Stimulated activated memory B cell treated with anti-CD40 and anti-IgM and Interleukin-4, amounts not matched to agents 10 μg/mL and 1 μg/mL and 100 μg/mL, for 72 hours (primary cell): ENCODE results near the gene ILF2.
"Not testable (repeated sequence)": the region's sequence is repeated elsewhere in the genome, so short reads cannot be mapped to it uniquely, and the experiment has no call there.

Experiments
- ATAC-seq: fragments of 150-1000 bp; cut with Tn5 transposase; 2 replicates; pipeline ENCODE4 v1.10.0; 2021
- H3K27ac Mint-ChIP-seq: one replicate; pipeline ENCODE4 v1.8.0; 2022; ENCODE audit warnings: mild to moderate bottlenecking, mixed read lengths
- H3K27me3 Mint-ChIP-seq: one replicate; pipeline ENCODE4 v1.8.0; 2022; ENCODE audit warnings: mixed read lengths
- H3K36me3 Mint-ChIP-seq: one replicate; pipeline ENCODE4 v1.8.0; 2022; ENCODE audit warnings: mixed read lengths
- H3K4me1 Mint-ChIP-seq: one replicate; pipeline ENCODE4 v1.8.0; 2022; ENCODE audit warnings: mixed read lengths
- H3K4me3 Mint-ChIP-seq: one replicate; pipeline ENCODE4 v1.8.0; 2022; ENCODE audit warnings: mild to moderate bottlenecking, moderate library complexity, mixed read lengths
- H3K9me3 Mint-ChIP-seq: one replicate; pipeline ENCODE4 v1.8.0; 2022; ENCODE audit warnings: mixed read lengths

ILF2 gene

GRCh38 chr1:153668672-153669071 lies 2.1 kb downstream of the ILF2 start:
- H3K27me3 Mint-ChIP-seq, H3K27ac Mint-ChIP-seq, ATAC-seq, H3K4me3 Mint-ChIP-seq, H3K9me3 Mint-ChIP-seq: not testable (repeated sequence)
- Mint-ChIP-seq H3K4me1 (peaks cover 12% of the 10 kb centered on the region), H3K36me3 (peaks cover 59% of the 10 kb centered on the region)

GRCh38 chr1:153667439-153667838 lies 3.4 kb downstream of the ILF2 start:
- H3K27me3 Mint-ChIP-seq: no peaks in the 10 kb centered on the region
- H3K9me3 Mint-ChIP-seq: no peaks in the 10 kb centered on the region
- peaks cover 62% of the 10 kb centered on the region for H3K36me3 Mint-ChIP-seq
- H3K4me1 Mint-ChIP-seq: peaks cover 11% of the 10 kb centered on the region
- no peak overlapping the region for H3K4me3 Mint-ChIP-seq
- no peak for ATAC-seq
- H3K27ac Mint-ChIP-seq: no peak overlapping the region

- no peak overlapping the region for H3K27ac Mint-ChIP-seq
- H3K36me3 Mint-ChIP-seq: peaks cover 60% of the 10 kb centered on the region
- ATAC-seq: no peak
- H3K4me3 Mint-ChIP-seq: no peak overlapping the region
- peaks cover 20% of the 10 kb centered on the region for H3K4me1 Mint-ChIP-seq
- no peaks in the 10 kb centered on the region for H3K27me3 Mint-ChIP-seq
- no peaks in the 10 kb centered on the region for H3K9me3 Mint-ChIP-seq
These were observed 7.6 kb downstream of the ILF2 start for GRCh38 chr1:153663211-153663610.

DNA sequence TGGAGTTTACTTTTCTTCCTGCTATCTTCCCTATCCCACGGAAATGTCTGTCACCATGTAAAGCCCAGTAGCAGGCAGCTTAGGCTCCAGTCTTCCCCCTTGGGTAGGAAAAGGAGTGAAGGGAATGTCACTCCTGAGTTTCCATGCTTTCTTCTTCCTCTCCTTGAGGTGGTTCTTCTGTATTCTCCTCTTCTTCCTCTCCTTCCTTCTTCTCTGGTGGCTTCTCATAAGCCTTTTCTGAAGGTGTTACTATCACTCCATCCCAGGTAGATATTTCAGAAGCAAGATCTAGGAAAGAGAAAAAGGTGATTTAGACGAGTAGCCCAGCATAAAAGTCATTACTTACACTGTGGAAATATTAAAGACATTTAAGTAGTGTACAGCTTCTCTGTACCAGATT lies 8.5 kb downstream of the ILF2 start:
- Mint-ChIP-seq H3K27ac (no peak overlapping the region), H3K27me3 (no peaks in the 10 kb centered on the region), H3K4me3 (no peak overlapping the region), H3K36me3 (peaks cover 50% of the 10 kb centered on the region), H3K9me3 (no peaks in the 10 kb centered on the region), H3K4me1 (peaks cover 20% of the 10 kb centered on the region)
- ATAC-seq: no peak

GRCh38 chr1:153661111-153661708 lies 9.6 kb downstream of the ILF2 start:
- no peak for ATAC-seq
- Mint-ChIP-seq H3K27me3 (no peaks in the 10 kb centered on the region), H3K27ac (no peak overlapping the region), H3K4me1 (peaks cover 20% of the 10 kb centered on the region), H3K36me3 (peaks cover 40% of the 10 kb centered on the region), H3K9me3 (no peaks in the 10 kb centered on the region), H3K4me3 (no peak overlapping the region)

DNA sequence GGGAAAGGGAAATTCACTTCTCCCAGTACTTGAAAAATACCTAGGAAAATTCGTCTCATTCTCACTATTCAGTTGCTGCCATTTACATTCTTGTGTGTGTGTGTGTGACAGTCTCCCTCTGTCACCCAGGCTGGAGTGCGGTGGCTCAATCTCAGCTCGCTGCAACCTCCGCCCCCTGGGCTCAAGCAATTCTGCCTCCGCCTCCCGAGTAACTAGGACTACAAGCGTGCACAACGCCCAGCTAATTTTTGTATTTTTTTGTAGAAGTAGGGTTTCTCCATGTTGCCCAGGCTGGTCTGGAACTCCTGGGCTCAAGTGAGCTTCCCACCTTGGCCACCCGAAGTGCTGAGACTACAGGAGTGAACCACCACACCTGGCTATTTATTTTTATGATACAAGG lies 11.1 kb downstream of the ILF2 start:
- ATAC-seq: no peak
- no peaks in the 10 kb centered on the region for H3K9me3 Mint-ChIP-seq
- H3K4me3 Mint-ChIP-seq: peak overlapping the region; percentile 99

GRCh38 chr1:153659175-153659534 lies 11.6 kb downstream of the ILF2 start:
- Mint-ChIP-seq H3K4me3 (peak overlapping the region; percentile 99), H3K4me1 (peaks cover 20% of the 10 kb centered on the region), H3K36me3 (peaks cover 25% of the 10 kb centered on the region), H3K27ac (peak overlapping the region; percentile 93), H3K27me3 (no peaks in the 10 kb centered on the region), H3K9me3 (no peaks in the 10 kb centered on the region)
- ATAC-seq: no peak

More for the DNA sequence above, 11.1 kb downstream of the ILF2 start:
- Mint-ChIP-seq H3K36me3 (peaks cover 27% of the 10 kb centered on the region), H3K27me3 (no peaks in the 10 kb centered on the region), H3K4me1 (peaks cover 20% of the 10 kb centered on the region), H3K27ac (peak overlapping the region; percentile 93)

DNA sequence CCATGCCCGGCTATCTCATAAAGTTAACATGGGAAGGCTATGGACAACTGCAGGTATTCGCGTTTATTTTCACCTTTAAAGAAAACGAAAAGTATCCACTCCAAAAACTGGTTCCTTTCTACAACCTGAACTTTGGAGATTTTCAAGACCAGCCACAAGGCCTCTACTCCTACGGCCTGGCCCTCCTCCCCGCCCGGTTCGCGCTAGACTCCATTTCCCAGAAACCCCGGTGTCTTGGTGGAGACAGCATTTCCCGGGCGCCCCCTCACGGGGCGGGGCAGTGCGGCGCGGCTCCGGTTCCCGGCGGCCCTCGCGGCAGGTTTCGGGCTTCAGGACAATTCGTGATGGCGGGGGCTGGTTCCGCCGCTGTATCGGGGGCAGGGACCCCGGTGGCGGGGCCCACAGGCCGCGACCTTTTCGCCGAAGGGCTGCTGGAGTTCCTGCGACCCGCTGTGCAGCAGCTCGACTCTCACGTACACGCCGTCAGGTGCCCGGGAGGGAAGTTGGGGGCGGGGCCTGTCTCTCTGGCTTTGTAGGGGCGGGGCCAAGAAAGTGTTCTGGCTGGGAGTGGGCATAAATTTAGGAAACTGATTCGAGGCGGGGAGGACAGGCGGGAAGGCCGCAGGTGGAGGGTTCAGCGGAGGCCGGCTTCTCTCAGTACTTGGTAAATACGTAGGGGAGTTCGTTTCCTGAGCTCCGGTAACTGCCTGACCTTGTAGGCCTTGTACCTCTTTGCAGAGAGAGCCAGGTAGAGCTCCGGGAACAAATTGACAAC lies 12.2 kb downstream of the ILF2 start, which contains the start of gene SNAPIN:
Gene SNAPIN (plus strand): TSS at position 304 of the 775 bp plus-strand sequence. CDS start 41 bp downstream, at position 345.
- H3K27me3 Mint-ChIP-seq: no peaks in the 10 kb centered on the region
- peaks cover 20% of the 10 kb centered on the region for H3K4me1 Mint-ChIP-seq
- peaks cover 19% of the 10 kb centered on the region for H3K36me3 Mint-ChIP-seq
- ATAC-seq: peak; percentile 99
- peak within 1 kb of the TSS; percentile 99 for H3K4me3 Mint-ChIP-seq
- H3K9me3 Mint-ChIP-seq: no peaks in the 10 kb centered on the region
- peak within 1 kb of the TSS; percentile 93 for H3K27ac Mint-ChIP-seq

GRCh38 chr1:153655333-153655732 lies 15.5 kb downstream of the ILF2 start:
- no peaks in the 10 kb centered on the region for H3K27me3 Mint-ChIP-seq
- H3K27ac Mint-ChIP-seq: no peak overlapping the region

DNA sequence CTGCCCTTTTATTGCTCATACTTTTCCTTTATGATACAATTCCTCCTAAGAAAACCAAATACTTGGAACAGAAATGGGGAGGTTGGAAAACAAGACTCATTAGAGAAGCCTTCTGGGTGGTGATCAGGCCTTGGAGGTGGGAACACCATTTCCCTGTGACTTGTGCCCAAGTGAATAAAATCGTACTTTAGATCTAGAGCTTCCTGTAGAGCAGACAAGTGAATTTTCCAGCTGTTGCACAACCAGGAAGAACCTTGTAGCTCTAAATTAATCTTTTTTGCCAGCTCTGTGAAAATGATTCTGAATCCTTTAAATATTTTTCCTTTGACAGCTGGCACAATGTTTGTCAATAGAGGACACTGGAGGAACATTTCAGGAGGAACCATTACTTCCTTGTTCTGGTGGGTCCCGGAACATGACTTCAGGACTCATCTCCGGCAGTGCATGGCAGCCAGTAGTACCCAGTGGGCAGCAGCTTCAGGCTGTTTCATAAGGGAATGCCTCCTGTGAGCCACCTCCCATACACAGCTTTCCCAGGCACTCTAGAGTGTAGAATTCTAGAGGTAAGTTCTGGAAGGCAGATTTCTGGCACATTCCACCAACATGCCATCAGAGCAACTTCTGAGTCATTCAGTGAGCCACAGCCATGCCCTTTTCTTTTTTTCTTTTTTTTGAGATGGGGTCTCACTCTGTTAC lies 17.8 kb downstream of the ILF2 start:
- no peak for ATAC-seq
- Mint-ChIP-seq H3K4me3 (no peak overlapping the region), H3K27ac (no peak overlapping the region), H3K9me3 (no peaks in the 10 kb centered on the region), H3K27me3 (no peaks in the 10 kb centered on the region), H3K36me3 (no peaks in the 10 kb centered on the region), H3K4me1 (peaks cover 6% of the 10 kb centered on the region)

More at GRCh38 chr1:153655333-153655732, 15.5 kb downstream of the ILF2 start:
- H3K9me3 Mint-ChIP-seq: no peaks in the 10 kb centered on the region
- no peaks in the 10 kb centered on the region for H3K36me3 Mint-ChIP-seq
- peaks cover 20% of the 10 kb centered on the region for H3K4me1 Mint-ChIP-seq
- no peak for ATAC-seq
- no peak overlapping the region for H3K4me3 Mint-ChIP-seq

- Mint-ChIP-seq H3K4me3 (no peak overlapping the region), H3K9me3 (no peaks in the 10 kb centered on the region)
- ATAC-seq: no peak
These were observed 19.0 kb downstream of the ILF2 start for GRCh38 chr1:153651771-153652170.

DNA sequence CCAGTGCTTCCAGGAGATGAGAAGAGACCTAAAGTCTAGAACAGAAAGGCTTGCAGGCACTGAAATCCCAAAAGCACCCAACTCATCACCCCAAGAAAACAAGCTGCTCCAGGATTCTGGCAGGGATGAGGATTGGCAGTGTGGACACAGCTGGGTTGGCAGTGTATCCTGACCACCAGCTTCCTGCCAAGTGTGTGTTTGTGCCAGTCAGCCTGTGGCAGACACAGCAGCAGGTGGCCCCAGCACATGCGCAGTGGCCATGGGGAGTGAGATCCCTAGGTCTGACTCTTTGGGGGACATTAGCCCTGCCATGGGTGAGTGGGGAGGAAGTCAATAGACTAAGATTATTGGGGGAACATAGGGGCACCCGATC lies 20.9 kb downstream of the ILF2 start:
- H3K27ac Mint-ChIP-seq: peak overlapping the region; percentile 23
- no peak overlapping the region for H3K4me3 Mint-ChIP-seq
- H3K36me3 Mint-ChIP-seq: peaks cover 27% of the 10 kb centered on the region
- H3K27me3 Mint-ChIP-seq: no peaks in the 10 kb centered on the region
- H3K4me1 Mint-ChIP-seq: peaks cover 23% of the 10 kb centered on the region
- H3K9me3 Mint-ChIP-seq: no peaks in the 10 kb centered on the region
- ATAC-seq: no peak

More at GRCh38 chr1:153651771-153652170, 19.0 kb downstream of the ILF2 start:
- peaks cover 13% of the 10 kb centered on the region for H3K4me1 Mint-ChIP-seq
- no peaks in the 10 kb centered on the region for H3K27me3 Mint-ChIP-seq
- H3K36me3 Mint-ChIP-seq: peaks cover 8% of the 10 kb centered on the region
- H3K27ac Mint-ChIP-seq: no peak overlapping the region

DNA sequence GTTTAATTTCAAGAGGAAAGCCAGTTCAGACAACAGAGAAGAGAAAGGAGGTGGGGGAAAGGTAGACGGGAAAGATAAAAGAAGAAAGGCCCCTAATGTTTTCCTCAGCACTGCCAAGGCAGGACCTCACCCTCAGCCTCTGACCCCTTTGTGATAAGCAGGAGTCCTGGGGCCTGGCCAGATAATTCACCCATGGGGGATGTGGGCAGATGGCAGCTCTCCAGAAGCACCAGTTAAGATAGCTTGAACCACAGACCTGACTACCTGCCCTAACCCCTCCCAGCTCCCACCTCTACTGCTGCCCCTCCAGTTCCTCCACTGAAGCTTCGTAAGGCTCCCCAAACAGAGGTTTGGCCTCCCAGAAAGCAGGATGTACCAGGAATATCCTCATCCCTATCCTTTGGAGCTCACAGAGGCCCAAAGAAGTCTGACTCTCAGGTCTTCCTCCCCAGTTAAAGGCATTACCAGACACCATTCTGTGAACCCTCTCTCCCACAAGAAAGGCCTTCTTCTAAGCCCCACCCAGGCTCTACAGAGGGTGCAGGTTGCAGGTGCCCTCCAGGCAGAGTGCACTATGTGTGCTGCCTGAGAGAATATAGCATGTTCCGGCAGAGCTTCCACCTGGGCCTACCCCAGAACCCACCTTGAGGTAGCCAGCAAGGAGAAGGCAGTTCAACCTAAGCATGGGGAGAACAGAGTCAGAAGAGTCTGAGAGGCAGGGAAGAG lies 21.5 kb downstream of the ILF2 start:
- no peak for ATAC-seq
- Mint-ChIP-seq H3K4me3 (no peak overlapping the region), H3K4me1 (peaks cover 23% of the 10 kb centered on the region), H3K27me3 (no peaks in the 10 kb centered on the region), H3K9me3 (no peaks in the 10 kb centered on the region), H3K27ac (peak overlapping the region; percentile 23), H3K36me3 (peaks cover 32% of the 10 kb centered on the region)

- peaks cover 34% of the 10 kb centered on the region for H3K4me1 Mint-ChIP-seq
- H3K27ac Mint-ChIP-seq: peak overlapping the region; percentile 48
- H3K36me3 Mint-ChIP-seq: peaks cover 44% of the 10 kb centered on the region
These were observed 22.7 kb downstream of the ILF2 start for GRCh38 chr1:153648000-153648643.

GRCh38 chr1:153647346-153647714 lies 23.5 kb downstream of the ILF2 start:
- no peak for ATAC-seq
- peak overlapping the region; percentile 48 for H3K27ac Mint-ChIP-seq
- H3K27me3 Mint-ChIP-seq: no peaks in the 10 kb centered on the region
- H3K4me3 Mint-ChIP-seq: no peak overlapping the region
- no peaks in the 10 kb centered on the region for H3K9me3 Mint-ChIP-seq
- H3K4me1 Mint-ChIP-seq: peaks cover 38% of the 10 kb centered on the region
- H3K36me3 Mint-ChIP-seq: peaks cover 51% of the 10 kb centered on the region

More at GRCh38 chr1:153648000-153648643, 22.7 kb downstream of the ILF2 start:
- Mint-ChIP-seq H3K9me3 (no peaks in the 10 kb centered on the region), H3K4me3 (no peak overlapping the region), H3K27me3 (no peaks in the 10 kb centered on the region)
- no peak for ATAC-seq
